NCI-H524 (cell line): ENCODE measurements around the gene PTGR2.
"Not testable (repeated sequence)": the region's sequence is repeated elsewhere in the genome, so short reads cannot be mapped to it uniquely, and the experiment has no call there.

Experiments
- DNase-seq, 2 experiments: peaks; one replicate each; lab custom pipeline; 2025; lab: John Stamatoyannopoulos, UW

The PTGR2 gene

DNA sequence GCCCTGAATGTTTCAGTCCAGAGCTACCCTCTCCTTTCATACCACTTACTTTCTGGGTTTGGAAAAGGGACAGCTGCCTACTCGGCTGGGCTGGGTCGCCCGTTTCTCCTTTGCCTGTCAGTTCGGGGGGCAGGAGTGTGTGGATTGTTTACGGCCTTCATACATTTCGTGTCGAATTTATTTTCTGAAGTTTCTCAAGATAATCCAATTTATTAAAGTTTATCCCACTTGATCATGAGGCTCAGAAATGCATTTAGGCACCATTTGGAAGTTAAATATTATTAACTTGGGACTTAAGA lies 35.6 kb downstream of the PTGR2 start:
- DNase-seq = no peak

DNA sequence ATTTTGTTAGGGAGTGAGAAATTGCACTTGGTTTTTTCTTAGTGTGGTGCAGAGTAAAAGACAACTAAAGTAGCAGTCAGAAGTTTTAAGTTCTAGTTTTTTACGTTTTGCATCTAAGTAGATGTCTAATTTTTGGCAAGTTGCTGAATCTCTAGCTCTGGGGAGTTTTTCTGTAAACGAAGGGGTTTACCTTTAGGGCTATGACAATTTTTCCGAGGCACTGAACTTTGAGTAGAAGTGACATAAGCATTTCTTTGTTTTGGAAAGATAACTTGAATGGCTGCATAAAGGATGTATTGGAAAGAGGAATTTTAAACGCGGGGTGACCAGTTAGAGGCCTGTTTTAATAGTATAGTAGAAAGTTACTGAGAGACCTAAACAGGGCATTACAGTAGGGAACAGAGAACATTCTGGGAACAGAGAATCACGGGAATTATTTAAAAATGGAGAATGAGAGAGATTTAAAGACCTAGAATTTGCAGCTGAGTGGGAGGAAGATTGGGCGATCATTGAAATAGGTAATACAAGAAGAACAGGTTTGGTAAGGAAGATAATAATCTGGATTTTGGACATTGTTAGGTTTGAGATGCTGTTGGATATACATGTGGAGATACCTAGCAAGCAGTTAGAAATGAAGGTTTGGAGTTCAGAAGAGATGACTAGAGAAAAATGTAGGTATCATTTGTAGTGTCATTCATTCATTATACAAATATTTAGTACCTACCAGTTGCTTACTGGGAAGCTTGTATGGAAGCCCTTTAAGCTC lies 36.2 kb downstream of the PTGR2 start:
- no peak for DNase-seq

DNA sequence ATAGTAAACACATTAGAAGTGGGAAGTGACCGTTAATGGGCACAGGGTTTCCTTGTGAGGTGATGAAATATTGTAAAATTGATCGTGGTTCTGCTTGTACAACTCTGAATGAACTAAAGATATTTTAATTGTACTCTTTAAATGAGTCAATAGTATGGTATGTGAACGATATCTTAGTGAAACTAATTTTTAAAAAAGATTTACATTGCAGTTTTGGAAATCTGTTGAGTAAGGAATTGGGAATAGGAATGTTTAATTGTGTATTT lies 36.8 kb downstream of the PTGR2 start:
- no peak for DNase-seq

DNA sequence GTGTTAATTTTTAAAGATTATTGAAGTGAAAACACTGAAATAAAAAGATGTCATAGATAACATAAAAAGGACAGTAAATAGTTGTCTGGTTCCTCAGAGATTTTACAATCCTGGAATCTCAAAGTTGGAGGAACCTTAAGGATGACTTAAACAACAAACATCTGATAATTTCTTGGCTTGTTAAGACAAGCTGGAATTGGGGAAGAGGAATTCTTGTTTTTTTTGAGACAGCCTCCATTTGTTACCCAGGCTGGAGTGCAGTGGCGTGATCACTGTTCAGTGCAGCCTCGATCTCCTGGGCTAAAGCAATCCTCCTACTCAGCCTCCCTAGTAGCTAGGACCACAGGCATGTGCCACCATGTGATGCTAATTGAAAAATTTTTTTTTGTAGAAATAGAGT lies 37.3 kb downstream of the PTGR2 start:
- DNase-seq = no peak

DNA sequence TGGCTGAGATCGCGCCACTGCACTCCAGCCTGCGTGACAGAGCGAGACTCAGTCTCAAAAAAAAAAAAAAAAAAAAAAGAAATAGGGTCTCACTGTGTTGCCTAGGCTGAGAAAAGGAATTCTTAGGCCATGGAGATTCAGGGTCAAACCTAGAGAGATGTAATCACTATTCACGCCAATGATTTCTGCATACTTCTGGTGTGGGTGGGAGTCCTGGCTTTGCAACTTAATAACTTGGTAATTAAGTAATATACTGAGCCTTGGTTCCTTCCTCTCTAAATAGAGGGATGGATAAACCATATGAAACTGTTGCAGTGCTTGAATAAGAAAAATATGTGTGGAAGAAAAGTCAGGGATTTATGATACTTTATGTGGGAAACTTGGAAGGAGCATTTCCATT lies 37.7 kb downstream of the PTGR2 start:
- DNase-seq = no peak

DNA sequence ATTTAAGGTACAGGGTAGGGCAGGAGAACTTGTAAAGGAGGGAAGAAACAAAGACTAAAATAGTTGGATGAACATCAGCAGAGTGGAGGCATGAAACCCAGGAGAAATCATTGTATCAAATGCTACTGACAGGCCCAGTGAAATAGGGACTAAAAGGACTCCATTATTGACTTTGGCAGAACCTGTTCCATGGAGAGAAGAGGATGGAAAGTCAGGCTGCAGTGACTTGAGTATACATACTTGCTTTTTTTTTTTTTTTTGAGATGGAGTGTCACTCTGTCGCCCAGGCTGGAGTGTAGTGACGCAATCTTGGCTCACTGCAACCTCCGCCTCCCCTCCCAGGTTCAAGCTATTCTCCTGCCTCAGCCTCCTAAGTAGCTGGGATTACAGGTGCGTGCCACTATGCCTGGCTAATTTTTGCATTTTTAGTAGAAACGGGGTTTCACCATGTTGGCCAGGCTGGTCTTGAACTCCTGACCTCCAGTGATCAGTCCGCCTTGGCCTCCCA lies 42.6 kb downstream of the PTGR2 start:
- DNase-seq = not testable (repeated sequence)

DNA sequence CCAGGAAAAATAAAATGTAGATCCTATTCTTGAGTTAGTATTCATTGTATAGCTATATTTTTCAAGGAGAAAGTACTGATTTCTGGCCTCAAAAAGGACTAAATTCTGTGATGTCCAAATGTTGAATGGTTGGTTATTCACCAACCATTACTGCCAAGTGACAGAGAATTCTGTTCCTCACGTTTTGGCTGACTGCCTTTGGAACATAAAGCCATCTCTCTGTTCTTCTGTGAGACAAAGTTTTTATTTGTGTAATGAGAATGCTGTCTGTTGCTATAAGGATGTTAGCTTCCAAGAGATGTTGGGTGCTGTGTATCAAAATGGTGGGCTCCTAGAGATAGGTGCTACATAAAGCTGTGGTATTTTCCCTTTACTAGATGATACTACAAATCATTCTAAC lies 44.3 kb downstream of the PTGR2 start:
- no peak for DNase-seq

DNA sequence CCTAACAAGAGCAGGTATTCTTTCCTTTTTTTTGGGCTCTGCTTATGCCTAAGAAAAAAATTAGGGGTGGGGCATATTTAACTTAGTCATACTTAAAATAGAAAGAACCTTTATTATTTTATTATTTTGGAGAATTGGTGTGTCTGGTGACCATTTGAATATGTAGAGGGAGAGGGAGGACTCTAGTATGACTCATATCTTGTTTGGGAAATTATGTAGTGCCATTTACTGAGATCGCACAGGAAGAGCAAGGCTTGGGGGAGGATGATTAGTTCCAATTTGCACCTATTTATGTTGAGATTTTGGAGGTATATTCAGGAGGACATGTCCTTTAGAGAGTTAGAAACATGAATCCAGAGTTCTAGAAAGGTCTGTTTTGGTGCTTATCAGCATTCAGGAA lies 44.9 kb downstream of the PTGR2 start:
- no peak for DNase-seq

DNA sequence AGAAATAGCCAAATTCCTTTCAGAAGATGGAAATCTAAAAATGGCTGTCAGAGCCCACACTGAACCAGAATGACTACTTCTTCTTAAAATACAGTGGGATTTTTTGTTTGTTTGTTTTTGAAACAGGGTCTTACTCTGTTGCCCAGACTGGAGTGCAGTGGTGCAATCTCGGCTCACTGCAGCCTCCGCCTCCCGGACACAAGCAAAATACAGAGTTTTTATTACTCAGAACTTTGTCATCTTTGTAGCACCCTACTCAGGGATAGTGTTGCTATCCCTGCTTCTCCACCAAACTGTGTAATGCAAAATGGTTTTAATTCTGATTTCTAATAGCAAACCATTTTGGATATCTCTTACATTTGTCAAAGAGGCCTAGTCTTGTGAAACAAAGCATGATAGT lies 51.4 kb downstream of the PTGR2 start:
- DNase-seq = no peak

DNA sequence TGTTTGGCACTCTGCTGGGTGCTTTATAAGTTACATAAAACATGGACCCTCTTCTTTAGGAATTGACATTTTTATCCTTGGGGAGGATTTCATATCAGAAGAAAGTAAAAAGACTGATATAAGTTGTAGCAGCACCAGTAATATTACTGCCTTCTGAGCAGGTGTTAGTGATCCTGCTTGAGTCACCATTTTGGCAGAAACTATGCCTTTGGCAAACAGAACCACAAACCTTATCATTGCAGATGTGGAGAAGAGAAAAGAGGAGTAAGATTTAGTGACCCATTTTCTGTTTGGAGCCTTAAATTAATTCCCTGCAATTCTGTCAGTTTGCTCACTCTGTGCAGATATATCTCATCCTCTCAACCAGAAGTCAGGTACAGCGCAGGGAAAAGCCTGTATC lies 58.0 kb downstream of the PTGR2 start:
- DNase-seq = no peak

DNA sequence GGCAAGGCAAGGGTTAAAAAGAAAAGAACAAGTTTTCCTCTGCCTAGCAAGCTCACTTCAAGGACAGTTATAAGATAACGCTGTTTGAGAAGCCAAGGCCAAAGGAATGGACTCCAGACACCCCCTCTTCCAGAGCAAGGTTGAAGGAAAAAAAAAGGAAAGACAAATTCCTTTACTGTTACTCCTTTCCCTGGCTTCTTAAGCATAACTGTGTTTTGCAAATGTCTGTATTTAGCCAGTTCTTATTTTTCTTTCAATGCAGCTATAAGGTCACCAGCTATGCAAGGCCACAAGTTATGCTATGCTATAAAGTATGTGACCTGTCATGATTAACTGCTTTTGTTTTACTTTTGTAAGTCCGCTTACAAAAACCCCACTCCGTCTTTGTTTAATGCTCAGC lies 61.6 kb downstream of the PTGR2 start:
- DNase-seq = no peak

DNA sequence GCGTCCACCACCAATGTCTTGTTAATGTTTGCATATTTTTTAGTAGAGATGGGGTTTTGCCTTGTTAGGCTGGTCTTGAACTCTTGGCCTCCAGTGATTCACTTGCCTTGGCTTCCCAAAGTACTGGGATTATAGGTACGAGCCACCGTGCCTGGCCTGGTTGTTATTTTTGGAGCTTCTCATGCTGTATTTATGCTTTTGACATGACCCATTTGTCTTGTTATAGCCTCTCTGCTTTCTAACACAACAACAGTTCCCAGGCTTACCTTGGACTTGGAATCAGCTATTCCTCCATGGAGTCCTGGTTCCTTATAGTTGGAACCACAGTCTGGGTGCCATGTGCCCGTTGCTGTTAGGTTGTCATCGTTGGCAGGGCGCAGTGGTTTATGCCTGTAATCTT lies 64.7 kb downstream of the PTGR2 start:
- no peak for DNase-seq

DNA sequence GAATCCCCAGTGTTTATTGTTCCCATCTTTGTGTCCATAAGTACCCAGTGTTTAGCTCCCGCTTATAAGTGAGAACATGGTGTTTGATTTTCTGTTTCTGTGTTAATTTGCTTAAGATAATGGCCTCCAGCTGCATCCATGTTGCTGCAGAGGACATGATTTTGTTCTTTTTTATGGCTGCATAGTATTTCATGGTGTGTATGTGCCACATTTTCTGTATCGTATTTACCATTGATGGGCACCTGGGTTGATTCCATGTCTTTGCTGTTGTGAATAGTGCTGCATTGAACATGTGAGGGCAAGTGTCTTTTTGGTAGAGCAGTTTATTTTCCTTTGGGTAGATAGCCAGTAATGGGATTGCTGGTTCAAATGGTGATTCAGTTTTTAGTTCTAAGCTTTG lies 67.8 kb downstream of the PTGR2 start:
- DNase-seq = not testable (repeated sequence)

DNA sequence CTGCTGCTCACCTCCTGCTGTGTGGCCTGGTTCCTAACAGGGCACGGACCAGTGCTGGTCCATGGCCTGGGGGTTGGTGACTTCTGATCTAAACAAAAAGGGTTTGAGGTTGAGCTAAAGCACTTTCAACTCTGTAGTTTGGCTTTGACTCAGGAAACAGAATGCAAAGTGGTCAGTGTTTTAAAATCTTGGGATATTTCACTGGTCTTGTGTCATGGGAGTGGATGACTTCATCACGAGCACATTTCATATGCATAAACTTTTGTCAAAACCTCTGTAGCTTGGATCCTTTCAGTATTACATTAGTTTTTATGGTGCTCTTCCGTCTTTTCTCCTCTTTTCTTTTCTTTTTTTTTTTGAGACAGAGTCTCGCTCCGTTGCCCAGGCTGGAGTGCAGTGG lies 72.7 kb downstream of the PTGR2 start:
- no peak for DNase-seq
